K562 (cell line): ENCODE measurements around the gene KIF19. TPM values are rescaled to one million over a fixed set of nuclear protein-coding genes. Genes with fewer than 3 reads are reported as not detected.

ENCODE experiments used
- EGR1 ChIP-seq: fragments of 450-650 bp; conservative IDR thresholded peaks from 2 replicates; pipeline ENCODE4 v1.6.1; 2017; ENCODE audit warnings: mild to moderate bottlenecking
- EP300 ChIP-seq: IDR thresholded peaks from 2 replicates; pipeline ENCODE4 v1.6.1; 2012; ENCODE audit warnings: low read length, improper control_type of control experiment
- GTF2E2 ChIP-seq: fragments of 200-800 bp; sonication (Bioruptor generic); IDR thresholded peaks from 2 replicates; pipeline ENCODE4 v1.6.1; 2016; ENCODE audit warnings: missing genetic modification characterization, missing compliant biosample characterization
- NCOA2 ChIP-seq, 2 experiments: fragments of 450-650 bp; IDR thresholded peaks; 2 replicates each; pipeline ENCODE4 v1.6.1; 2018; ENCODE audit warnings: mild to moderate bottlenecking in 2 of 2, moderate library complexity in 1 of 2; ENCODE audit not compliant: partially characterized antibody in 2 of 2
- NFRKB ChIP-seq: fragments of 450-650 bp; IDR thresholded peaks from 2 replicates; pipeline ENCODE4 v1.6.1; 2016; ENCODE audit warnings: low read depth
- NR2C2 ChIP-seq, 2 experiments: fragments of 200-800 bp in 1 of 2; sonication (Bioruptor generic) in 1 of 2; sonication (generic) in 1 of 2; formaldehyde crosslinking in 1 of 2; IDR thresholded peaks; 2 replicates each; pipeline versions ENCODE4 v1.6.1 to v1.8.0; 2016 to 2022; ENCODE audit warnings: mild to moderate bottlenecking in 1 of 2, missing compliant biosample characterization in 1 of 2, missing genetic modification characterization in 1 of 2, missing genetic modification reagents in 1 of 2
- OTX1 ChIP-seq: fragments of 450-650 bp; formaldehyde crosslinking; IDR thresholded peaks from 2 replicates; pipeline ENCODE4 v1.4.0; 2022; ENCODE audit warnings: mild to moderate bottlenecking
- PHF21A ChIP-seq: fragments of 450-650 bp; IDR thresholded peaks from 2 replicates; pipeline ENCODE4 v1.6.1; 2017; ENCODE audit warnings: low read depth, borderline replicate concordance
- RBBP5 ChIP-seq: fragments of 200-600 bp; sonication (generic); IDR thresholded peaks from 2 replicates; pipeline ENCODE4 v1.6.1; 2012; ENCODE audit warnings: borderline replicate concordance, mild to moderate bottlenecking, low read length, control low read depth, inconsistent platforms; ENCODE audit not compliant: insufficient read depth, poor library complexity, severe bottlenecking
- SMARCA4 ChIP-seq: fragments of 450-650 bp; IDR thresholded peaks from 2 replicates; pipeline ENCODE4 v1.6.1; 2016
- ZFPM2 ChIP-seq: fragments of 250-450 bp; sonication (Bioruptor Pico); IDR thresholded peaks from 2 replicates; pipeline ENCODE4 v1.5.1; 2022; ENCODE audit warnings: mild to moderate bottlenecking
- polyA plus RNA-seq, 8 experiments: library from polyadenylated mRNA; depleted of rRNA in 4 of 8; stranded (reverse) in 5 of 8; unstranded in 3 of 8; fragments of >200 nt; fragmentation: Nextera tagmentation in 2 of 8; fragmentation: Illumina TruSeq in 1 of 8; extraction: Ambion mirVana in 2 of 8; extraction: Trizol in 1 of 8; gene quantifications; 2 replicates each; pipeline versions ENCODE4 v1.2.1 to v1.2.3, GENCODE V29; 2011 to 2014; ENCODE audit warnings: inconsistent platforms in 1 of 8, missing spikeins in 1 of 8
- total RNA-seq, 7 experiments: library from RNA; depleted of rRNA in 6 of 7; stranded (reverse); fragments of >200 nt in 6 of 7; fragmentation: Illumina TruSeq in 2 of 7; extraction: Trizol in 2 of 7; gene quantifications; 2 replicates each; pipeline versions ENCODE4 v1.2.1 to v1.2.3, GENCODE V29; 2011 to 2021; ENCODE audit warnings: low replicate concordance in 1 of 7
- TF ChIP-seq, protein P1 (sequence below): fragments of 450-650 bp; IDR thresholded peaks from 2 replicates; pipeline ENCODE4 v1.6.1; 2016; ENCODE audit warnings: mild to moderate bottlenecking, moderate library complexity
- TF ChIP-seq, protein P2 (sequence below): fragments of 450-650 bp; formaldehyde crosslinking; IDR thresholded peaks from 2 replicates; pipeline ENCODE4 v1.4.0; 2020; ENCODE audit warnings: mild to moderate bottlenecking, mixed read lengths

Gene KIF19
- total and polyA plus RNA-seq, 9 of the 15 experiments (the other 6 are each of a cell fraction or from before 2014, with no cell fraction given), result 0.10 TPM; not detected in 8

DNA sequence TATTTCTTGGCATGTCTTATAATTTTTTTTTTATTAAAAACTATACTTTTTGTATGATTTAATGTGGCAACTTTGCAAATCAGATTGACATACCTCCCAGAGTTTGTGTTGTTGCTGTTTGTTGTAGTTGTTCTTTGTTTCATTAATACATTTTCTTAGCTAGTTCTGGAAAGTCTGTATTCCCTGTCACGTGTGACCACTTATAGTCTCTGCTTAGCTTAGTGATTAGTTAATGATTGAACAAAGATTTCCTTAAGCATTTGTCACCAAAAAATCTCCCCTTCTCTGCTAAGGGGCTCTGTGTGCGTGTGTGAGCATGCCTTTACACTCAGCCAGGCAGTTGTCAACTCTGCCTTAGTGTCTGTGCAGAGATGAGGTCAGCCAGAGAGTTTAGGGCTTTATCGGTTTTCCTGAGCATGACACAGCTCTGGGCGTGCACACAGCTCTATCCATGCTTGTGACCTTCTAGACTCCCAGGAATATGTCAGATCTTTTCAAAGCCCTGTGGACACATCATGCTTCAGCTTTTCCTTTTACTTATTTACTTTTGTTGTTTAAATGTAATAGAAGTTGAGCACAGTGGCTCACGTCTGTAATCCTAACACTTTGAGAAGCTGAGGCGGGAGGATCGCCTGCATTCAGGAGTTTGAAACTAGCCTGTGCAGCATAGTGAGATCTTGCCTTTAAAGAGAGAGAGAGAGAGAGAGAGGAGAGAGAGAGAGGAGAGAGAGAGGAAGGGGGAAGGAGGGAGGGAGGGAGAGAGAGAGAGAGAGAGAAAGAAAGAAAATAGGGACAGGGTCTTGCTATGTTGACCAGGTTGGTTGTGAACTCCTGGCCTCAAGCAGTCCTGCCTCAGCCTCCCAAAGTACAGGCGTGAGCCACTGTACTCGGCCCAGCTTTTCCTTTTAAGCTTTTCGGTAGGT lies 30.1 kb upstream of the KIF19 start (continued):
- TF ChIP-seq NCOA2 (IDR thresholded peaks at IDR 0.05; ENCODE audit: partially characterized antibody in 2 of 2) (no peak), GTF2E2 (peak; percentile 51; the same call in 1 of the 2 replicates), ZFPM2 (CRISPR knock-in tag) (no peak), PHF21A (no peak), EGR1 (no peak), NR2C2 (CRISPR knock-in tag; IDR thresholded peaks at IDR 0.05) (no peak), NR2C2 (tag; IDR thresholded peaks at IDR 0.05) (peak; percentile 77), OTX1 (CRISPR knock-in tag) (0 out of 2 replicates have a peak, but pooled peaks have one; percentile 46), NFRKB (peak; percentile 39; the same call in 1 of the 2 replicates), RBBP5 (peak; percentile 86), EP300 (peak; percentile 50; the same call in 1 of the 2 replicates), SMARCA4 (peak; percentile 68)
- TF ChIP-seq, protein P1, sequence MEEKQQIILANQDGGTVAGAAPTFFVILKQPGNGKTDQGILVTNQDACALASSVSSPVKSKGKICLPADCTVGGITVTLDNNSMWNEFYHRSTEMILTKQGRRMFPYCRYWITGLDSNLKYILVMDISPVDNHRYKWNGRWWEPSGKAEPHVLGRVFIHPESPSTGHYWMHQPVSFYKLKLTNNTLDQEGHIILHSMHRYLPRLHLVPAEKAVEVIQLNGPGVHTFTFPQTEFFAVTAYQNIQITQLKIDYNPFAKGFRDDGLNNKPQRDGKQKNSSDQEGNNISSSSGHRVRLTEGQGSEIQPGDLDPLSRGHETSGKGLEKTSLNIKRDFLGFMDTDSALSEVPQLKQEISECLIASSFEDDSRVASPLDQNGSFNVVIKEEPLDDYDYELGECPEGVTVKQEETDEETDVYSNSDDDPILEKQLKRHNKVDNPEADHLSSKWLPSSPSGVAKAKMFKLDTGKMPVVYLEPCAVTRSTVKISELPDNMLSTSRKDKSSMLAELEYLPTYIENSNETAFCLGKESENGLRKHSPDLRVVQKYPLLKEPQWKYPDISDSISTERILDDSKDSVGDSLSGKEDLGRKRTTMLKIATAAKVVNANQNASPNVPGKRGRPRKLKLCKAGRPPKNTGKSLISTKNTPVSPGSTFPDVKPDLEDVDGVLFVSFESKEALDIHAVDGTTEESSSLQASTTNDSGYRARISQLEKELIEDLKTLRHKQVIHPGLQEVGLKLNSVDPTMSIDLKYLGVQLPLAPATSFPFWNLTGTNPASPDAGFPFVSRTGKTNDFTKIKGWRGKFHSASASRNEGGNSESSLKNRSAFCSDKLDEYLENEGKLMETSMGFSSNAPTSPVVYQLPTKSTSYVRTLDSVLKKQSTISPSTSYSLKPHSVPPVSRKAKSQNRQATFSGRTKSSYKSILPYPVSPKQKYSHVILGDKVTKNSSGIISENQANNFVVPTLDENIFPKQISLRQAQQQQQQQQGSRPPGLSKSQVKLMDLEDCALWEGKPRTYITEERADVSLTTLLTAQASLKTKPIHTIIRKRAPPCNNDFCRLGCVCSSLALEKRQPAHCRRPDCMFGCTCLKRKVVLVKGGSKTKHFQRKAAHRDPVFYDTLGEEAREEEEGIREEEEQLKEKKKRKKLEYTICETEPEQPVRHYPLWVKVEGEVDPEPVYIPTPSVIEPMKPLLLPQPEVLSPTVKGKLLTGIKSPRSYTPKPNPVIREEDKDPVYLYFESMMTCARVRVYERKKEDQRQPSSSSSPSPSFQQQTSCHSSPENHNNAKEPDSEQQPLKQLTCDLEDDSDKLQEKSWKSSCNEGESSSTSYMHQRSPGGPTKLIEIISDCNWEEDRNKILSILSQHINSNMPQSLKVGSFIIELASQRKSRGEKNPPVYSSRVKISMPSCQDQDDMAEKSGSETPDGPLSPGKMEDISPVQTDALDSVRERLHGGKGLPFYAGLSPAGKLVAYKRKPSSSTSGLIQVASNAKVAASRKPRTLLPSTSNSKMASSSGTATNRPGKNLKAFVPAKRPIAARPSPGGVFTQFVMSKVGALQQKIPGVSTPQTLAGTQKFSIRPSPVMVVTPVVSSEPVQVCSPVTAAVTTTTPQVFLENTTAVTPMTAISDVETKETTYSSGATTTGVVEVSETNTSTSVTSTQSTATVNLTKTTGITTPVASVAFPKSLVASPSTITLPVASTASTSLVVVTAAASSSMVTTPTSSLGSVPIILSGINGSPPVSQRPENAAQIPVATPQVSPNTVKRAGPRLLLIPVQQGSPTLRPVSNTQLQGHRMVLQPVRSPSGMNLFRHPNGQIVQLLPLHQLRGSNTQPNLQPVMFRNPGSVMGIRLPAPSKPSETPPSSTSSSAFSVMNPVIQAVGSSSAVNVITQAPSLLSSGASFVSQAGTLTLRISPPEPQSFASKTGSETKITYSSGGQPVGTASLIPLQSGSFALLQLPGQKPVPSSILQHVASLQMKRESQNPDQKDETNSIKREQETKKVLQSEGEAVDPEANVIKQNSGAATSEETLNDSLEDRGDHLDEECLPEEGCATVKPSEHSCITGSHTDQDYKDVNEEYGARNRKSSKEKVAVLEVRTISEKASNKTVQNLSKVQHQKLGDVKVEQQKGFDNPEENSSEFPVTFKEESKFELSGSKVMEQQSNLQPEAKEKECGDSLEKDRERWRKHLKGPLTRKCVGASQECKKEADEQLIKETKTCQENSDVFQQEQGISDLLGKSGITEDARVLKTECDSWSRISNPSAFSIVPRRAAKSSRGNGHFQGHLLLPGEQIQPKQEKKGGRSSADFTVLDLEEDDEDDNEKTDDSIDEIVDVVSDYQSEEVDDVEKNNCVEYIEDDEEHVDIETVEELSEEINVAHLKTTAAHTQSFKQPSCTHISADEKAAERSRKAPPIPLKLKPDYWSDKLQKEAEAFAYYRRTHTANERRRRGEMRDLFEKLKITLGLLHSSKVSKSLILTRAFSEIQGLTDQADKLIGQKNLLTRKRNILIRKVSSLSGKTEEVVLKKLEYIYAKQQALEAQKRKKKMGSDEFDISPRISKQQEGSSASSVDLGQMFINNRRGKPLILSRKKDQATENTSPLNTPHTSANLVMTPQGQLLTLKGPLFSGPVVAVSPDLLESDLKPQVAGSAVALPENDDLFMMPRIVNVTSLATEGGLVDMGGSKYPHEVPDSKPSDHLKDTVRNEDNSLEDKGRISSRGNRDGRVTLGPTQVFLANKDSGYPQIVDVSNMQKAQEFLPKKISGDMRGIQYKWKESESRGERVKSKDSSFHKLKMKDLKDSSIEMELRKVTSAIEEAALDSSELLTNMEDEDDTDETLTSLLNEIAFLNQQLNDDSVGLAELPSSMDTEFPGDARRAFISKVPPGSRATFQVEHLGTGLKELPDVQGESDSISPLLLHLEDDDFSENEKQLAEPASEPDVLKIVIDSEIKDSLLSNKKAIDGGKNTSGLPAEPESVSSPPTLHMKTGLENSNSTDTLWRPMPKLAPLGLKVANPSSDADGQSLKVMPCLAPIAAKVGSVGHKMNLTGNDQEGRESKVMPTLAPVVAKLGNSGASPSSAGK, result peak; percentile 55; the same call in 1 of the 2 replicates
- TF ChIP-seq, protein P2, sequence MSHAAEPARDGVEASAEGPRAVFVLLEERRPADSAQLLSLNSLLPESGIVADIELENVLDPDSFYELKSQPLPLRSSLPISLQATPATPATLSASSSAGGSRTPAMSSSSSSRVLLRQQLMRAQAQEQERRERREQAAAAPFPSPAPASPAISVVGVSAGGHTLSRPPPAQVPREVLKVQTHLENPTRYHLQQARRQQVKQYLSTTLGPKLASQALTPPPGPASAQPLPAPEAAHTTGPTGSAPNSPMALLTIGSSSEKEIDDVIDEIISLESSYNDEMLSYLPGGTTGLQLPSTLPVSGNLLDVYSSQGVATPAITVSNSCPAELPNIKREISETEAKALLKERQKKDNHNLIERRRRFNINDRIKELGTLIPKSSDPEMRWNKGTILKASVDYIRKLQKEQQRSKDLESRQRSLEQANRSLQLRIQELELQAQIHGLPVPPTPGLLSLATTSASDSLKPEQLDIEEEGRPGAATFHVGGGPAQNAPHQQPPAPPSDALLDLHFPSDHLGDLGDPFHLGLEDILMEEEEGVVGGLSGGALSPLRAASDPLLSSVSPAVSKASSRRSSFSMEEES (CRISPR knock-in tag), result no peak
